ENCODE measurements around the gene TTC21B. TPM values are rescaled to one million over a fixed set of nuclear protein-coding genes. Genes with fewer than 3 reads are reported as not detected.

Gene TTC21B
- total RNA-seq, 1 donor, result 34.5 TPM

GRCh38 chr2:165969227-165969626 is 15.7 kb upstream of the TTC21B start:
- TF ChIP-seq, protein P1, sequence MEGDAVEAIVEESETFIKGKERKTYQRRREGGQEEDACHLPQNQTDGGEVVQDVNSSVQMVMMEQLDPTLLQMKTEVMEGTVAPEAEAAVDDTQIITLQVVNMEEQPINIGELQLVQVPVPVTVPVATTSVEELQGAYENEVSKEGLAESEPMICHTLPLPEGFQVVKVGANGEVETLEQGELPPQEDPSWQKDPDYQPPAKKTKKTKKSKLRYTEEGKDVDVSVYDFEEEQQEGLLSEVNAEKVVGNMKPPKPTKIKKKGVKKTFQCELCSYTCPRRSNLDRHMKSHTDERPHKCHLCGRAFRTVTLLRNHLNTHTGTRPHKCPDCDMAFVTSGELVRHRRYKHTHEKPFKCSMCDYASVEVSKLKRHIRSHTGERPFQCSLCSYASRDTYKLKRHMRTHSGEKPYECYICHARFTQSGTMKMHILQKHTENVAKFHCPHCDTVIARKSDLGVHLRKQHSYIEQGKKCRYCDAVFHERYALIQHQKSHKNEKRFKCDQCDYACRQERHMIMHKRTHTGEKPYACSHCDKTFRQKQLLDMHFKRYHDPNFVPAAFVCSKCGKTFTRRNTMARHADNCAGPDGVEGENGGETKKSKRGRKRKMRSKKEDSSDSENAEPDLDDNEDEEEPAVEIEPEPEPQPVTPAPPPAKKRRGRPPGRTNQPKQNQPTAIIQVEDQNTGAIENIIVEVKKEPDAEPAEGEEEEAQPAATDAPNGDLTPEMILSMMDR (IDR thresholded peaks at IDR 0.05; ENCODE audit: insufficient read depth, low read depth, low read length), result no peak
- H3K4me3 ChIP-seq (ENCODE audit: low read depth, low read length), result no peak overlapping the region
- no peak for DNase-seq (ENCODE audit: low read depth)

- TF ChIP-seq, protein P1 (IDR thresholded peaks at IDR 0.05; ENCODE audit: insufficient read depth, low read depth, low read length), result no peak
- H3K4me3 ChIP-seq (ENCODE audit: low read depth, low read length), result no peak overlapping the region
- DNase-seq (ENCODE audit: low read depth), result no peak
These were observed 14.2 kb upstream of the TTC21B start for GRCh38 chr2:165967746-165968145.

DNA sequence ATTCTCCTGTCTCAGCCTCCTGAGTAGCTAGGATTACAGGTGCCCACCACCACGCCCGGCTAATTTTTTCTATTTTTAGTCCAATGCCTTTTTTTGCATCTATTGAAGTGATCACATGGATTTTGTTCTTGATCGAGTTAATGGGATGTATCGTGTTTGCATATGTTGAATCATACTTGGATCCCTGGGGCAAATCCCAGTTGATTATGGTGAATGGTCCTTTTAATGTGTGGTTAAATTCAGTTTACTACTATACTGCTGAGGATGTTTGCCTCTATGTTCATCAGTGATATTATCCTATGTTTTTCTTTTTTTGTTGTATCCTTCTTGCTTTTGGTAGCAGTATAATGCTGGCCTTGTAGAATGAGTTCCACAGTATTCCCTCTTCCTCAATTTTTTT is 8.2 kb upstream of the TTC21B start:
- TF ChIP-seq, protein P1 (IDR thresholded peaks at IDR 0.05; ENCODE audit: insufficient read depth, low read depth, low read length), result no peak
- H3K4me3 ChIP-seq (ENCODE audit: low read depth, low read length), result no peak overlapping the region

GRCh38 chr2:165959371-165959770 is 5.8 kb upstream of the TTC21B start:
- no peak for DNase-seq (ENCODE audit: low read depth)
- TF ChIP-seq, protein P1 (IDR thresholded peaks at IDR 0.05; ENCODE audit: insufficient read depth, low read depth, low read length), result no peak
- H3K4me3 ChIP-seq (ENCODE audit: low read depth, low read length), result no peak overlapping the region

More for the DNA sequence above, 8.2 kb upstream of the TTC21B start:
- DNase-seq (ENCODE audit: low read depth), result no peak

- no peak for DNase-seq (ENCODE audit: low read depth)
- TF ChIP-seq, protein P1 (IDR thresholded peaks at IDR 0.05; ENCODE audit: insufficient read depth, low read depth, low read length), result no peak
- no peak overlapping the region for H3K4me3 ChIP-seq (ENCODE audit: low read depth, low read length)
These were observed 4.9 kb upstream of the TTC21B start for GRCh38 chr2:165958313-165958960.

- TF ChIP-seq, protein P1 (IDR thresholded peaks at IDR 0.05; ENCODE audit: insufficient read depth, low read depth, low read length), result no peak
- DNase-seq (ENCODE audit: low read depth), result peak; percentile 8
- peak overlapping the region; percentile 49 for H3K4me3 ChIP-seq (ENCODE audit: low read depth, low read length)
These were observed 3.6 kb upstream of the TTC21B start for GRCh38 chr2:165957030-165957675.
